Adrenal gland (tissue), 5 donors: ENCODE data around the gene MCTP2.

ENCODE experiments used
- CTCF ChIP-seq, 6 experiments: fragments of 450-650 bp in 4 of 6; fragments of 200-600 bp in 2 of 6; sonication (generic) in 1 of 6; IDR thresholded peaks; 1 replicate in 5 of 6; 2 replicates in 1 of 6; pipeline versions ENCODE4 v1.5.1 to v1.8.0; 2016 to 2021; ENCODE audit warnings: antibody characterized with exemption in 6 of 6, mild to moderate bottlenecking in 2 of 6, moderate library complexity in 1 of 6
- POLR2A ChIP-seq, 2 donors: fragments of 450-650 bp; IDR thresholded peaks; one replicate each; pipeline ENCODE4 v1.6.1; 2017; ENCODE audit warnings: antibody characterized with exemption in 2 of 2, mild to moderate bottlenecking in 2 of 2, moderate library complexity in 1 of 2
- donor health status: DM: no; HTN: no; CAD: no.

DNA sequence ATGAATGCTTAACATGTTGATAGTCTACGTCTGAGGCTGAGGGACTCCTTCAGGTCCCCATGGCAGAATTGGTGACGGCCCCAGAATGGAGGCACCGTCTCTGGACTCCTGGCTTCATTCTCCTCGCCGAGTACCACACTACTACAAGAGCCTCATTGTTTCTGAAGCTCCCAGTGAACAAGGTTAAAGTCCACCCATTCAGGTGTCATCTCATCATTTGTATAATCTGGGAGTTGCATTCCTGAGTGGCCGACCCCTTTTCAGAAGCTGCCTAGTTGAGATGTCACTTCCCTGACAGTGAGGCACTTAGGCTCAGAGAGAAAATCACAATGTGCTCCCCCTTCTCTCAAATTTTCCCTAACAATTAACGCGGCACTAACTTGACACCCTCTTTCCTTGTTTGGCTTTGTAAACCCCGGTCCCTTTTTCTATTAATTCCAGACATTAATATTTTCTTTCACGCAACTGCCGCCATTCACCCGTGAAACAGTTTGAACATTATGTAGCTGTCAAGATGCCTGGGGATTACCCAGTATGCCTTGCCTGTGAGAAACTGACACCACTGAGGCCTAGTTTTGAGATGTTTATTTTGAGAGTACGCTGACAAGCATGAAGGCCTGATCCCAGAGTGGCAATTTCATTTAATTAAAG is 105.6 kb downstream of the MCTP2 start:
- no peak for TF ChIP-seq CTCF (IDR thresholded peaks at IDR 0.05)
- TF ChIP-seq POLR2A (IDR thresholded peaks at IDR 0.05): no peak
